Erythroblast (primary cell): Measurements from ENCODE around the gene OR7G1.

Experiments
- GATA1 ChIP-seq: IDR thresholded peaks from 2 replicates; pipeline ENCODE4 v1.6.1; 2011; ENCODE audit warnings: low read depth, mild to moderate bottlenecking, control low read depth, low read length, moderate library complexity
- POLR2A ChIP-seq: IDR thresholded peaks from 2 replicates; pipeline ENCODE4 v1.6.1; 2011; ENCODE audit warnings: mild to moderate bottlenecking, low read length

- no peak for TF ChIP-seq POLR2A
- TF ChIP-seq GATA1 = no peak
These were observed 40.7 kb upstream of the OR7G1 start for GRCh38 chr19:9156304-9156703.
